ENCODE results near the gene TICAM2.
A peak's percentile ranks its signal among the peaks of the same experiment; 100 is the strongest.

Gene TICAM2

GRCh38 chr5:115575167-115576070, 26.9 kb downstream of the TICAM2 start:
- H3K27me3 Mint-ChIP-seq = no peaks in the 10 kb centered on the region
- H3K4me1 Mint-ChIP-seq (ENCODE audit: low read depth) = peaks cover 18% of the 10 kb centered on the region
- H3K36me3 Mint-ChIP-seq (ENCODE audit: low read depth) = peaks cover 26% of the 10 kb centered on the region
- H3K27ac Mint-ChIP-seq = no peak overlapping the region
- H3K4me3 Mint-ChIP-seq = no peak overlapping the region
- intact Hi-C loops (cut with micrococcal nuclease) = no loop called here
- no peaks in the 10 kb centered on the region for H3K9me3 Mint-ChIP-seq

DNA sequence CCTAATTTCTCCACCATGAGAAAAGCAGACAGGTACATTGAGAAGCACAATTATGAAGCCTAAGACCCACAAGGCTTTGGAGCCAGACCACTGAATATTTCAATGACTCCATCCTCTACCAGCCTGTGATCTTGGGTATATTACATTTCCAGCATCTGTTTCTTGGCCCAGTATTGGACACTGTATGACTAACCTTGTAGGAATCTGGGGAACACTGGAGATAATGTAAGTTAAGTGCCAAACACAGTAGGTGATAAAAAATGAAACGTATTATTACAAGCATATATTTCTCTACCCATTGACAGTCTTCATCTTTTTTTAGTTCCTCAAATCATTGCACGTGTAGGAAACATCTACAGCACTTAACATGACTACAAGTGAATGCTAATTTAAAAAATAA, 29.1 kb downstream of the TICAM2 start:
- intact Hi-C loops (cut with micrococcal nuclease) = no loop called here
- no peaks in the 10 kb centered on the region for H3K9me3 Mint-ChIP-seq

DNA sequence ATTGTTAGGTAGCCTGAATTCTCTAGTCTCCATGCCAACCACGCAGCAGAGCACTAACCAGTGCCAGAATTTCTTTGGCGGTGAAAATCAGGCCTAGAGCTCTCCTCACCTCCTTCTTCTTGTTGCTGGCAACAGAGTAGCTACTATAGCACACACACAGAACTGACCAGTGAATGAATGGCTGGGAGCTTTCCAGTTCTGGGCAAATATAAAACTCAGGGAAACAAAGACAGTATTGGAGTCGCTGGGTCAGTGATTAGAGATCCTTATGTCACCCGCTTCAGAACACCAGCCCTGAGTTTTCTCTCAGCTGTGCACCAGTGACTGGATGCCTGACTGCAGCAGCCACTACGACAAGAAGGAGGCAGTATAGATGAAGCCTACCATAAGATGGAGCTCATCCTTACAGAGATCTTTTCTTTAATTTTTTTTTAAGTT, 30.8 kb downstream of the TICAM2 start:
- Mint-ChIP-seq H3K36me3 (ENCODE audit: low read depth) (peaks cover 6% of the 10 kb centered on the region), H3K4me1 (ENCODE audit: low read depth) (peaks cover 10% of the 10 kb centered on the region), H3K27ac (no peak overlapping the region), H3K4me3 (no peak overlapping the region), H3K27me3 (no peaks in the 10 kb centered on the region), H3K9me3 (no peaks in the 10 kb centered on the region)
- intact Hi-C loops (cut with micrococcal nuclease) = no loop called here

More for the DNA sequence above, 29.1 kb downstream of the TICAM2 start:
- H3K27ac Mint-ChIP-seq = no peak overlapping the region
- H3K4me3 Mint-ChIP-seq = no peak overlapping the region
- H3K36me3 Mint-ChIP-seq (ENCODE audit: low read depth) = peaks cover 19% of the 10 kb centered on the region
- no peaks in the 10 kb centered on the region for H3K27me3 Mint-ChIP-seq
- H3K4me1 Mint-ChIP-seq (ENCODE audit: low read depth) = peaks cover 12% of the 10 kb centered on the region

- Mint-ChIP-seq H3K27ac (no peak overlapping the region), H3K9me3 (no peaks in the 10 kb centered on the region), H3K36me3 (ENCODE audit: low read depth) (peaks cover 6% of the 10 kb centered on the region), H3K4me1 (ENCODE audit: low read depth) (peaks cover 11% of the 10 kb centered on the region), H3K27me3 (no peaks in the 10 kb centered on the region), H3K4me3 (no peak overlapping the region)
- intact Hi-C loops (cut with micrococcal nuclease) = no loop called here
Measured at GRCh38 chr5:115568668-115569067, 33.6 kb downstream of the TICAM2 start.

DNA sequence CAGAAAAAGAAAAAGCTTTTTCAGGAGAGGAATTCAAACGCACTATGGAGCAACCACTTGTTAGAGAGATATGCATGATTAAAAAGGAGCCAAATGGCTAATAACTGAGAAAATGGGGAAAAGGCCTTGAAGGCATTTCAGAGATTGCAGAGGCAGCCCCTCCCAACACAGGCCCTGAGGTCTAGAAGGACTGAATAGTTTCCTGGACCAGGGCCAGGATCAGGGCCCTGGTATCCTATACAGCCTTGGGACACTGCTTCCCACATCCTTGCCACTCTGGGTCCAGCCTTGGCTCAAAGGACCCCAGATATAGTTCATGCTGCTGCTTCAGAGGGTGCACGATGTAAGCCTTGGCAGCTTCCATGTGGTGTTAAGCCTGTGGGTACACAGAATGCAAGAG, 37.0 kb downstream of the TICAM2 start:
- no peaks in the 10 kb centered on the region for H3K36me3 Mint-ChIP-seq (ENCODE audit: low read depth)
- H3K27ac Mint-ChIP-seq = no peak overlapping the region
- H3K4me3 Mint-ChIP-seq = no peak overlapping the region
- peaks cover 9% of the 10 kb centered on the region for H3K9me3 Mint-ChIP-seq
- H3K4me1 Mint-ChIP-seq (ENCODE audit: low read depth) = peaks cover 11% of the 10 kb centered on the region
- intact Hi-C loops (cut with micrococcal nuclease) = no loop called here
- H3K27me3 Mint-ChIP-seq = no peaks in the 10 kb centered on the region

DNA sequence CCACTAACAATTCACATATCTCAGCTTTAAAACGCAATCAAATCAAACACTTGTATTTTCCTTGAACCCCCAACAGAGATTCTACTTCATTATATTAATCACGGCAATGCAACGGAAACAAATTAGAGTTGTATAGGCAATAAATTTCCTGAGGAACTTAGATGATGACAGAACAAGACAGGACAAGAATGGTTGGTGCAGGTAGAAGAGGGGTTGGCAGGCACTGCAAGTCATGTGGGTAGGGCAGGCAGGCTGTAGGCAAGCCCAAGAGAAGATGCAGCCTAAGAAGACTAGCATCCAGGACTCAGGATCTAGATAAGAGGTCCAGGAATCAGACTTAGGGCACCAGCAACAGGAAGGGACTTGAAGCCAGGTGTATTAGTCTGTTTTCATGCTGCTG, 41.1 kb downstream of the TICAM2 start:
- peaks cover 9% of the 10 kb centered on the region for H3K9me3 Mint-ChIP-seq
- H3K4me3 Mint-ChIP-seq = no peak overlapping the region
- no peaks in the 10 kb centered on the region for H3K27me3 Mint-ChIP-seq
- intact Hi-C loops (cut with micrococcal nuclease) = no loop called here
- no peaks in the 10 kb centered on the region for H3K36me3 Mint-ChIP-seq (ENCODE audit: low read depth)
- H3K27ac Mint-ChIP-seq = no peak overlapping the region
- peaks cover 11% of the 10 kb centered on the region for H3K4me1 Mint-ChIP-seq (ENCODE audit: low read depth)

- peaks cover 9% of the 10 kb centered on the region for H3K9me3 Mint-ChIP-seq
- intact Hi-C loops (cut with micrococcal nuclease) = no loop called here
- no peaks in the 10 kb centered on the region for H3K27me3 Mint-ChIP-seq
- H3K4me3 Mint-ChIP-seq = no peak overlapping the region
- H3K4me1 Mint-ChIP-seq (ENCODE audit: low read depth) = peaks cover 2% of the 10 kb centered on the region
- H3K27ac Mint-ChIP-seq = no peak overlapping the region
- no peaks in the 10 kb centered on the region for H3K36me3 Mint-ChIP-seq (ENCODE audit: low read depth)
Measured at GRCh38 chr5:115559524-115559923, 42.8 kb downstream of the TICAM2 start.

DNA sequence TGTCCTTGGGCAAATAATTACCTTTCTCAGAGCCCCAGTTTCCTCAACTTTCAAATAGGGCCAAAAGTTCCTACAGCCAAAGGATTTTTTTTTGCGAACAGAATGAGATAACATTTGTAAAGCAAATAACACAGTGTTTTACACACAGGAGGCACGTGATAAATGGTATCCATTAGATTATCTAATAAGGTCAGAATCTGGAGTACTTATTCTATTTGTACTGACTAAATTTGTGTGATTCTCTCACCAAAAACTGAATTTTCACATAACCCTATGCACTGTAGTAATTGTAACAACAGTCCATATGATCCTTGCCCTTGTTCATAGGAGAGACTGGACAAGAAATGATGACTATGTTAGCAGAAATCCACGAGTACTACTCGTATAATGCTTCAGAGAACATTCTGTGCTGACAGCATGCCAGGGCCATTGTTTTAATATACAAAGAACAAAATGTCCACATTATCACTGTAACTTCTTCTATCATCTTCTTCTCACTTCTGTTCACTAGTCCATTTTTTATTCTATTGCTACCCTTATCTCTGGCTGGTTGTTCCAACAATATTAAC, 43.8 kb downstream of the TICAM2 start:
- Mint-ChIP-seq H3K27ac (no peak overlapping the region), H3K9me3 (peaks cover 9% of the 10 kb centered on the region), H3K4me1 (ENCODE audit: low read depth) (no peaks in the 10 kb centered on the region), H3K36me3 (ENCODE audit: low read depth) (no peaks in the 10 kb centered on the region), H3K27me3 (no peaks in the 10 kb centered on the region), H3K4me3 (no peak overlapping the region)
- intact Hi-C loops (cut with micrococcal nuclease) = no loop called here

DNA sequence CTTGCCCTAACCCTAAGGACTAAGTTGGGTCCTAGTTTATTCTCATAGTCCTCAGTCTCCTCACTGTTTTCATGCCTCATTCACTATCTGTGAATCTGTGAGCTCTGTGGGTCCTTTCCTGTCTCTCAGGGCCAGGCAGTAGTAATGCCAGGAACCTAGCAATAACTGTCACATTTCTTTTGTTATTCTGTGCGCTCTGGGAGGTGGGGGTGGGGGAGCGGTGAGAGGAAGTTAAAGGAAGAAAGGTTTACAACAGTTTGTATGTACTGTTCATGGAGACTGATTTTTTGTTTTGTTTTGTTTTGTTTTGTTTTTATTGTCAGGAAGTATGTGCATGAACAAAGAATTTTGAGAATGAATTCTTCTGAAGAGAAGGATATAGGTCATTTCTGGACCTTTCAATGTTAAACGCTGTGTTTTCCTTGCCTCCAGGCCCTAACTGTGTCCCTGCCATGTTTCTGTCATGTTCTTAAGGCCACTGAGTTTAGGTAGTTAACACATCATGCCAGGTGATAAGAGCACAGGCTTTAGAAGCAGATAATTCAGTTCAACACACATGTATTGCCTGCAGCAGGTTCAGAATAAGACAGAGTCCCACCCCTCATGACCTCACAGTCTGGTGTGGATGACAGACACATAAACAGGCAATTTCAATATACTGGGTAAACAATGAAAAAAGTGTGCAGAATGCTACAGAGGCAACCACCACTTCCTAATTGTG, 44.5 kb downstream of the TICAM2 start:
- no peak overlapping the region for H3K27ac Mint-ChIP-seq
- H3K9me3 Mint-ChIP-seq = peaks cover 9% of the 10 kb centered on the region
- H3K4me1 Mint-ChIP-seq (ENCODE audit: low read depth) = no peaks in the 10 kb centered on the region
- H3K36me3 Mint-ChIP-seq (ENCODE audit: low read depth) = no peaks in the 10 kb centered on the region
- no peaks in the 10 kb centered on the region for H3K27me3 Mint-ChIP-seq
- intact Hi-C loops (cut with micrococcal nuclease) = no loop called here
- no peak overlapping the region for H3K4me3 Mint-ChIP-seq

DNA sequence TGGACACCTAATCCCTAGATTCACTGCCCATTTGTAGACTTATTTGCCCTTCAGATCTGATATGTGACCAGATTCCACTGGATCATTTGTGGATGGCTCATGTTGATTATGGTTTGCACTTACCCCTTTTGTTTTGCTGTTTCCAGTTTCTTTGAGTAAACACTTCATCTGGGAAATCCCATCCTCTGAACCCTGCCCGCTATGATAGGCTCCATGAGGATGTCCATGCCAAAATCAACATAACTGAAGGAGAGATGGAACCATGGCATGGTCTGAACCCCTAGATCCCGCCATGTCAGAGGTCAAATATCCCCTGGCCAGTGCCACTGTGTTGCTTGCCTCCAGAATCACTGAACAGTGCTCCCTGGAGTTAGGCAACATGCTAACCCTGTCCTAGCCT, 46.0 kb downstream of the TICAM2 start:
- intact Hi-C loops (cut with micrococcal nuclease) = no loop called here
- no peaks in the 10 kb centered on the region for H3K27me3 Mint-ChIP-seq
- H3K27ac Mint-ChIP-seq = no peak overlapping the region
- H3K36me3 Mint-ChIP-seq (ENCODE audit: low read depth) = no peaks in the 10 kb centered on the region
- no peak overlapping the region for H3K4me3 Mint-ChIP-seq
- H3K4me1 Mint-ChIP-seq (ENCODE audit: low read depth) = peaks cover 11% of the 10 kb centered on the region
- peaks cover 4% of the 10 kb centered on the region for H3K9me3 Mint-ChIP-seq

DNA sequence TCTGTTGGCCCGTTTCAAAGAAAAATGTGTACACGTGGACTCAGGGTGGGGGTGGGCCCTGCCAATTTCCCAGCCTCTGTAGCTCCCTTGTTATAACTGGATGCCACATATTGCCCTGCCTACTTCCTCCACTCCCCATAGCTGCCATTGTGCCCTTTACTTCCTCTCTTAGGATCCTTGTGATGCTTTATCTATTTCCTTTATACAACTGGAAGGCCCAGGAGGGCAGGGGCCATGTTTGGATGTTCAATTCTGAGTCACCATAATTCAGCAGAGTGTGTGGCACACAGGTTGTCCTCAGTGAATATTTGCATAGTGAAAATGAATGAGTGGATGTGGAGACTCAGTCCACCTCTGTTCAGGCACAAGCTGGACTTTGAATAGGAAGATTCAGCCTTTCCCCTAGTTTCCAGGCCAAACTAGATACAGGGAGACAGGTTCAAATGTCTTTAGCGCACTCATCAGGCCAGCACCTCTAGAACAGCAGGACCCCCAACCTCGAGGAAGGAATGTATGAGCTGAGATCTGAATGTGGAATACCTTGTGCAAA, 47.1 kb downstream of the TICAM2 start:
- intact Hi-C loops (cut with micrococcal nuclease) = no loop called here
- no peaks in the 10 kb centered on the region for H3K27me3 Mint-ChIP-seq
- H3K4me3 Mint-ChIP-seq = no peak overlapping the region
- H3K4me1 Mint-ChIP-seq (ENCODE audit: low read depth) = peaks cover 12% of the 10 kb centered on the region
- H3K9me3 Mint-ChIP-seq = no peaks in the 10 kb centered on the region
- H3K36me3 Mint-ChIP-seq (ENCODE audit: low read depth) = no peaks in the 10 kb centered on the region
- H3K27ac Mint-ChIP-seq = no peak overlapping the region

DNA sequence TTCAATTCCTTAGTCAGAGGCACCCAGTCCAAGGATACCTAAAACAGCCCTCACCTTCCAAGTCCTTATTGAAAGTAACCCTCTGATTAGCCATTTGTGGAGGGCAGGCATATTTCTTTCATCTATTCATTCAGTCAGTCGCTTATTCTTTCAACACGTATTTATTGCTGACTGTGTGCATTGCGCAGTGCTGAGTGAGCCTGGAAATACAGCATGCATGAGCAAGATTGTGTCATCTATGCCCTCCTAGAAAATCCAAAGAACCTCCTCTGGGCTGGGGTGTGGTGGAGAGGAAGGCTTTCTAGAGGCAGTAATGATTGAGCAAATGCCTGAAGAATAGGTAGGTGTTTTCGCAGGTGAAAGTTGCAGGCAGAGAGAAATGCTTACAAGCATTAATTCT, 49.2 kb downstream of the TICAM2 start:
- peaks cover 12% of the 10 kb centered on the region for H3K4me1 Mint-ChIP-seq (ENCODE audit: low read depth)
- intact Hi-C loops (cut with micrococcal nuclease) = no loop called here
- peaks cover 1% of the 10 kb centered on the region for H3K27me3 Mint-ChIP-seq
- H3K4me3 Mint-ChIP-seq = no peak overlapping the region
- H3K27ac Mint-ChIP-seq = no peak overlapping the region
- no peaks in the 10 kb centered on the region for H3K36me3 Mint-ChIP-seq (ENCODE audit: low read depth)
- no peaks in the 10 kb centered on the region for H3K9me3 Mint-ChIP-seq

GRCh38 chr5:115551415-115551814, 50.9 kb downstream of the TICAM2 start:
- H3K27ac Mint-ChIP-seq = peak overlapping the region; percentile 26
- intact Hi-C loops (cut with micrococcal nuclease) = no loop called here

DNA sequence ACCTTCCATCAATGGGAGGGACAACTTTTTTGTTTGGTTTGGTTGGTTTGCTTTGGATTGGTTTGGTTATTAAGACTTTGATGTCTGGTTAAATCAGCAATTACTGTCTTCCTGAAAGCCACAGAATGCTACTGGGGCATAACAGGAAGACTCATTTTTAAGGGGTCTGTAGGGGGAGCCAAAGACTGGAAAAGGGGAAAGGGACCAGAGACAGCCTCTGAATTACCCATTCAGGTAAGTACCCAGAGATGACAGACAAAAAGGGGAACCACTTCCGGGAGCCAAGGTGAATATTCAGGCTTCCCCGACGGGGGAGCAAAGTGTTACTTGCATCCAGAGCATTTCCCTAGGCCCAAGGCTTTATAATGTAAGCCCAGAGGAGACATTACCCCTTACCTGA, 53.1 kb downstream of the TICAM2 start:
- Mint-ChIP-seq H3K4me3 (no peak overlapping the region), H3K27me3 (peaks cover 1% of the 10 kb centered on the region), H3K27ac (no peak overlapping the region), H3K4me1 (ENCODE audit: low read depth) (peaks cover 12% of the 10 kb centered on the region), H3K9me3 (no peaks in the 10 kb centered on the region), H3K36me3 (ENCODE audit: low read depth) (peaks cover 13% of the 10 kb centered on the region)
- intact Hi-C loops (cut with micrococcal nuclease) = loop anchor here (10.0 kb wide), 1 partner anchor 94 kb away; no protein-coding TSS in a partner anchor

More at GRCh38 chr5:115551415-115551814, 50.9 kb downstream of the TICAM2 start:
- no peaks in the 10 kb centered on the region for H3K36me3 Mint-ChIP-seq (ENCODE audit: low read depth)
- peaks cover 1% of the 10 kb centered on the region for H3K27me3 Mint-ChIP-seq
- H3K4me1 Mint-ChIP-seq (ENCODE audit: low read depth) = peaks cover 12% of the 10 kb centered on the region
- H3K4me3 Mint-ChIP-seq = no peak overlapping the region
- H3K9me3 Mint-ChIP-seq = no peaks in the 10 kb centered on the region
